ENCODE measurements around the gene AFF4. TPM values are rescaled to one million over a fixed set of nuclear protein-coding genes. Genes with fewer than 3 reads are reported as not detected.
"Not testable (repeated sequence)": the region's sequence is repeated elsewhere in the genome, so short reads cannot be mapped to it uniquely, and the experiment has no call there.

The AFF4 gene
- total RNA-seq, 1 donor from 2014 or later = 106 TPM

DNA sequence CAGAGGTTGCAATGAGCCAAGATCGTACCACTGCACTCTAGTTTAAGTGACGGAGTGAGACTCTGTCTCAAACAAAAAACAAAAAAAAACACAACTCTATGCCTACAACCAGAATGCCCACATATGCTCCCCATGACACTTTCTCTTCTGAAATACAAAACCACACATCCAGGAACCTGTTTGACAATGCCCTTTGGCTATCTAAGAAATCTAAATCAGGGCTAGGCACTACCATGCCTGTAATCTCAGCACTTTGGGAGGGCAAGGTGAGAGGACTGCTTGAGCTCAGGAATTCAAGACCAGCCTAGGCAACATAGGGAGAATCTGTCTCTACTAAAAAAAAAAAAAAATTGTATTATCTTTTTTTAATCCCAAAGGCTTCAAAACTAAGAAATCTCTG is 10.6 kb downstream of the AFF4 start:
- TF ChIP-seq, protein P1, sequence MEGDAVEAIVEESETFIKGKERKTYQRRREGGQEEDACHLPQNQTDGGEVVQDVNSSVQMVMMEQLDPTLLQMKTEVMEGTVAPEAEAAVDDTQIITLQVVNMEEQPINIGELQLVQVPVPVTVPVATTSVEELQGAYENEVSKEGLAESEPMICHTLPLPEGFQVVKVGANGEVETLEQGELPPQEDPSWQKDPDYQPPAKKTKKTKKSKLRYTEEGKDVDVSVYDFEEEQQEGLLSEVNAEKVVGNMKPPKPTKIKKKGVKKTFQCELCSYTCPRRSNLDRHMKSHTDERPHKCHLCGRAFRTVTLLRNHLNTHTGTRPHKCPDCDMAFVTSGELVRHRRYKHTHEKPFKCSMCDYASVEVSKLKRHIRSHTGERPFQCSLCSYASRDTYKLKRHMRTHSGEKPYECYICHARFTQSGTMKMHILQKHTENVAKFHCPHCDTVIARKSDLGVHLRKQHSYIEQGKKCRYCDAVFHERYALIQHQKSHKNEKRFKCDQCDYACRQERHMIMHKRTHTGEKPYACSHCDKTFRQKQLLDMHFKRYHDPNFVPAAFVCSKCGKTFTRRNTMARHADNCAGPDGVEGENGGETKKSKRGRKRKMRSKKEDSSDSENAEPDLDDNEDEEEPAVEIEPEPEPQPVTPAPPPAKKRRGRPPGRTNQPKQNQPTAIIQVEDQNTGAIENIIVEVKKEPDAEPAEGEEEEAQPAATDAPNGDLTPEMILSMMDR (IDR thresholded peaks at IDR 0.05) = no peak
- Mint-ChIP-seq H3K4me1 (ENCODE audit: unreplicated experiment) (peaks cover 41% of the 10 kb centered on the region), H3K27ac (ENCODE audit: unreplicated experiment) (no peak overlapping the region), H3K36me3 (ENCODE audit: unreplicated experiment) (peaks cover 24% of the 10 kb centered on the region), H3K9me3 (ENCODE audit: unreplicated experiment) (no peaks in the 10 kb centered on the region), H3K27me3 (ENCODE audit: unreplicated experiment) (no peaks in the 10 kb centered on the region), H3K4me3 (ENCODE audit: unreplicated experiment) (no peak overlapping the region)
- no peak for DNase-seq (ENCODE audit: extremely low spot score, unreplicated experiment)

DNA sequence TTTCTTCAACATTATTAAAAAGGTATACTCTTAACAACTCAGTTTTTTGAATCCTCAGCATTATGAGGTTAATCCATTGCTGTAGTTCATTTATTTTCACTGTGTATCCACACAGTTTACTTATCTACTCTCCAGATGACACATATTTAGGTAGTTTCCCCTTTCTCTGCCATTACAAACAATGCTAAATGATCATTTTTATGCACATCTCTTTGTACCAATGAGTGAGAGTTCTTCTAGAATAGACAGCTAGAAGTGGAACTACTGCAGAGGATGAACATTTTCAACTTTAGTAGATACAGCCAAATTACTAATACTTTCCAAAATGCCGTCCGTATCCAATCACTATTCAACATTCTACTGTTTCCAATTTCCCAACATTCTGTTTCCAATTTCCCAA is 11.5 kb downstream of the AFF4 start:
- TF ChIP-seq, protein P1 (IDR thresholded peaks at IDR 0.05) = no peak
- Mint-ChIP-seq H3K4me1 (ENCODE audit: unreplicated experiment) (peaks cover 47% of the 10 kb centered on the region), H3K27me3 (ENCODE audit: unreplicated experiment) (no peaks in the 10 kb centered on the region), H3K36me3 (ENCODE audit: unreplicated experiment) (peaks cover 24% of the 10 kb centered on the region), H3K27ac (ENCODE audit: unreplicated experiment) (peak overlapping the region; percentile 9), H3K4me3 (ENCODE audit: unreplicated experiment) (no peak overlapping the region), H3K9me3 (ENCODE audit: unreplicated experiment) (no peaks in the 10 kb centered on the region)
- no peak for DNase-seq (ENCODE audit: extremely low spot score, unreplicated experiment)

DNA sequence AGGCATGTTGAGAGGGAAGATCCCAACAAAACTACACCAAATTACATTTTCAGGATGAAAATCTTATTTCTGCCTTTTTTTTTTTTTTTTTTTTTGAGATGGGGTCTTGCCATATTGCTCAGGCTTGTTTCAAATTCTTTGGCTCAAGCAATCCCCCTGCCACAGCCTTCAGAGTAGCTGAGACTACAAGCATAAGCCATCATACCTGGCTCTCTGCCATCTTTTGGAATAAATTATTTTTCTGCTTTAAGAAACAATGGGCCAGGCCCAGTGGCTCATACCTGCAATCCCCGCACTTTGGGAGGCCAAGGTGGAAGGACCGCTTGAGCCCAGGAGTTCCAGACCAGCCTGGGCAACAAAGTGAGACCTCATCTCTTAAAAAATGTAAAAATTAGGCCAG is 14.3 kb downstream of the AFF4 start:
- DNase-seq (ENCODE audit: extremely low spot score, unreplicated experiment) = no peak

DNA sequence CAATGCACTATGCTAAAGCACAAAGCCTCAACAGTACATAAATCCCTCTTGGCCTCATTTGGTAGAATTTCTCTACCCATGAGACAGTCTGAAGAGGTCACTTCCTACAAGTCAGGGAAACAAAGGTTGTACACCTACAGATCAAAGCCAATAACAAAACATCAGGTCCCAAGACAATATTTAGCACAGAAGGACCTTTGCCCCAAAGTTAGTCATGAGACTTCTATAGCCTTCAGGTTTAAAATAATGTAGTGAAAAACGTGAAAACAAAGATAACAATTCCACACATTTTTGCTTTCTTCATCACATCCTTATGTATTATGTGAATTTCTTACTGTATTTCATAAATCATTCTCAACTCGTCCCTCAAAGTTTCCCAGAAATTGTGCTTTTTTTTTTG is 15.8 kb downstream of the AFF4 start:
- Mint-ChIP-seq H3K27me3 (ENCODE audit: unreplicated experiment) (no peaks in the 10 kb centered on the region), H3K4me3 (ENCODE audit: unreplicated experiment) (peak overlapping the region; percentile 30)
- DNase-seq (ENCODE audit: extremely low spot score, unreplicated experiment) = no peak

More for the DNA sequence above, 14.3 kb downstream of the AFF4 start:
- H3K4me1 Mint-ChIP-seq (ENCODE audit: unreplicated experiment) = peaks cover 49% of the 10 kb centered on the region
- H3K36me3 Mint-ChIP-seq (ENCODE audit: unreplicated experiment) = peaks cover 17% of the 10 kb centered on the region
- H3K4me3 Mint-ChIP-seq (ENCODE audit: unreplicated experiment) = no peak overlapping the region
- H3K27me3 Mint-ChIP-seq (ENCODE audit: unreplicated experiment) = no peaks in the 10 kb centered on the region
- TF ChIP-seq, protein P1 (IDR thresholded peaks at IDR 0.05) = no peak
- H3K27ac Mint-ChIP-seq (ENCODE audit: unreplicated experiment) = peak overlapping the region; percentile 73
- H3K9me3 Mint-ChIP-seq (ENCODE audit: unreplicated experiment) = no peaks in the 10 kb centered on the region

DNA sequence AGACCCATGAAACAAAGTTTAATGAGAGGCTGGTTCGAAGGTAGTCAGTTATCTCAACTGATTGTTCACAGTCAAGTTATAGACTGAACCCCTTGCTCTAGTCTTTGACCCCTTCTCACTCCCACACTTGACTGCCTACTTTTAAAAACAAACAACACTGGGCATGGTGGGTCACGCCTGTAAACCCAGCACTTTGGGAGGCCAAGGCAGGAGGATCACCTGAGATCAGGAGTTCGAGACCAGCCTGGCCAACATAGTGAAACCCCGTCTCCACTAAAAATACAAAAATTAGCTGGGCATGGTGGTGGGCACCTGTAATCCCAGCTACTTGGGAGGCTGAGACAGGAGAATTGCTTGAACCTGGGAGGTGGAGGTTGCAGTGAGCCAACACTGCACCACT is 18.1 kb downstream of the AFF4 start:
- not testable (repeated sequence) for H3K27me3 Mint-ChIP-seq (ENCODE audit: unreplicated experiment); H3K27ac Mint-ChIP-seq (ENCODE audit: unreplicated experiment); H3K9me3 Mint-ChIP-seq (ENCODE audit: unreplicated experiment); H3K4me3 Mint-ChIP-seq (ENCODE audit: unreplicated experiment); DNase-seq (ENCODE audit: extremely low spot score, unreplicated experiment); H3K36me3 Mint-ChIP-seq (ENCODE audit: unreplicated experiment)
- peaks cover 34% of the 10 kb centered on the region for H3K4me1 Mint-ChIP-seq (ENCODE audit: unreplicated experiment)

More for the DNA sequence above, 15.8 kb downstream of the AFF4 start:
- Mint-ChIP-seq H3K36me3 (ENCODE audit: unreplicated experiment) (peaks cover 8% of the 10 kb centered on the region), H3K4me1 (ENCODE audit: unreplicated experiment) (peaks cover 43% of the 10 kb centered on the region), H3K27ac (ENCODE audit: unreplicated experiment) (peak overlapping the region; percentile 73), H3K9me3 (ENCODE audit: unreplicated experiment) (no peaks in the 10 kb centered on the region)
- TF ChIP-seq, protein P1 (IDR thresholded peaks at IDR 0.05) = no peak

Measured in osteocyte (in vitro differentiated cells).